SK-N-SH (cell line): ENCODE measurements around the gene EPM2A. TPM values are rescaled to one million over a fixed set of nuclear protein-coding genes. Genes with fewer than 3 reads are reported as not detected.

Source experiments
- CTCF ChIA-PET: fragments of 300-600, 350-600 bp; formaldehyde crosslinking; extraction: SDS; loops from one replicate; lab custom pipeline; 2021; lab: Yijun Ruan, JAX
- POLR2A ChIA-PET: fragments of 350-600 bp; sonication (Branson Sonifier 250); formaldehyde crosslinking; extraction: SDS; loops from one replicate; lab custom pipeline; 2020; ENCODE audit warnings: antibody characterized with exemption, inconsistent platforms; lab: Yijun Ruan, JAX
- DNase-seq: peaks from one replicate; pipeline ENCODE4 v3.0.0; 2012
- H2AFZ ChIP-seq: fragments of 200-600 bp; sonication (generic); 2 replicates; pipeline ENCODE4 v1.8.1; 2016; ENCODE audit warnings: antibody characterized with exemption, mild to moderate bottlenecking, low read depth
- H3F3A ChIP-seq: fragments of 200-600 bp; sonication (generic); replicated peaks from 2 replicates; pipeline ENCODE3; 2016; ENCODE audit warnings: antibody characterized with exemption, mild to moderate bottlenecking; ENCODE audit not compliant: insufficient read depth
- H3K27ac ChIP-seq, 2 experiments: fragments of 200-500 bp in 1 of 2; fragments of 200-600 bp in 1 of 2; sonication (Bioruptor generic) in 1 of 2; sonication (generic), shearing (Covaris generic) in 1 of 2; 2 replicates each; pipeline versions ENCODE4 v1.5.1 to v1.6.1; 2014 to 2016; ENCODE audit warnings: low read depth in 2 of 2, inconsistent platforms in 1 of 2, low read length in 1 of 2, mild to moderate bottlenecking in 1 of 2, mixed read lengths in 1 of 2
- H3K27me3 ChIP-seq: fragments of 200-600 bp; sonication (generic), shearing (Covaris generic); 2 replicates; pipeline ENCODE4 v1.6.1; 2016; ENCODE audit warnings: mixed run types; ENCODE audit not compliant: insufficient read depth
- H3K36me3 ChIP-seq, 2 experiments: fragments of 200-500 bp in 1 of 2; fragments of 200-600 bp in 1 of 2; sonication (Bioruptor generic) in 1 of 2; sonication (generic) in 1 of 2; replicated peaks in 1 of 2; 2 replicates each; pipeline versions ENCODE3 to v1.5.1; 2014 to 2016; ENCODE audit warnings: low read length in 1 of 2, mild to moderate bottlenecking in 1 of 2; ENCODE audit not compliant: insufficient read depth in 2 of 2, control insufficient read depth in 1 of 2
- H3K4me1 ChIP-seq, 2 experiments: fragments of 200-500 bp in 1 of 2; fragments of 200-600 bp in 1 of 2; sonication (Bioruptor generic) in 1 of 2; sonication (generic), shearing (Covaris generic) in 1 of 2; 2 replicates each; pipeline versions ENCODE4 v1.5.1 to v1.6.1; 2014 to 2016; ENCODE audit warnings: low read depth in 1 of 2, low read length in 1 of 2, mixed run types in 1 of 2; ENCODE audit not compliant: insufficient read depth in 2 of 2, control insufficient read depth in 1 of 2
- H3K4me2 ChIP-seq: fragments of 200-600 bp; sonication (generic), shearing (Covaris generic); 2 replicates; pipeline ENCODE4 v1.6.1; 2017; ENCODE audit warnings: mixed run types
- H3K4me3 ChIP-seq, 2 experiments: fragments of 200-500 bp in 1 of 2; fragments of 200-600 bp in 1 of 2; sonication (Bioruptor generic) in 1 of 2; sonication (generic), shearing (Covaris generic) in 1 of 2; 2 replicates each; pipeline versions ENCODE4 v1.5.1 to v1.8.1; 2014 to 2016; ENCODE audit warnings: low read depth in 2 of 2, inconsistent platforms in 1 of 2, low read length in 1 of 2, mild to moderate bottlenecking in 1 of 2, mixed read lengths in 1 of 2, moderate library complexity in 1 of 2
- H3K79me2 ChIP-seq: fragments of 200-600 bp; sonication (generic); 2 replicates; pipeline ENCODE4 v1.8.1; 2017; ENCODE audit warnings: mild to moderate bottlenecking; ENCODE audit not compliant: insufficient read depth
- H3K9ac ChIP-seq: fragments of 200-600 bp; sonication (generic); 2 replicates; pipeline ENCODE4 v1.6.1; 2017; ENCODE audit warnings: mixed run types
- H3K9me2 ChIP-seq: fragments of 200-600 bp; sonication (generic); 2 replicates; pipeline ENCODE4 v1.6.1; 2017; ENCODE audit warnings: mixed run types
- H3K9me3 ChIP-seq: fragments of 200-600 bp; sonication (generic); 2 replicates; pipeline ENCODE4 v1.6.1; 2017; ENCODE audit warnings: mixed run types, mild to moderate bottlenecking, moderate library complexity
- H4K20me1 ChIP-seq: fragments of 200-600 bp; sonication (generic); 2 replicates; pipeline ENCODE4 v1.6.1; 2017; ENCODE audit warnings: mild to moderate bottlenecking, mixed run types; ENCODE audit not compliant: insufficient read depth
- CHD2 ChIP-seq: fragments of 150-350 bp; IDR thresholded peaks from 2 replicates; pipeline ENCODE4 v1.6.1; 2018; ENCODE audit warnings: low read length; ENCODE audit not compliant: partially characterized antibody
- CTCF ChIP-seq: fragments of 200-600 bp; sonication (generic); IDR thresholded peaks from 2 replicates; pipeline ENCODE4 v1.6.1; 2017; ENCODE audit warnings: antibody characterized with exemption, mild to moderate bottlenecking, moderate library complexity
- ELF1 ChIP-seq: IDR thresholded peaks from 2 replicates; pipeline ENCODE4 v1.4.0; 2012
- FOSL2 ChIP-seq: IDR thresholded peaks from 2 replicates; pipeline ENCODE4 v1.4.0; 2012; ENCODE audit warnings: low read depth, mild to moderate bottlenecking, moderate library complexity, borderline replicate concordance
- GABPA ChIP-seq: IDR thresholded peaks from 2 replicates; pipeline ENCODE4 v1.4.0; 2012; ENCODE audit warnings: low read depth, mild to moderate bottlenecking
- IRF3 ChIP-seq: fragments of 150-350 bp; IDR thresholded peaks from 2 replicates; pipeline ENCODE4 v1.6.1; 2016; ENCODE audit warnings: mild to moderate bottlenecking, low read depth, low read length
- JUND ChIP-seq: IDR thresholded peaks from 2 replicates; pipeline ENCODE4 v1.4.0; 2012
- MXI1 ChIP-seq: IDR thresholded peaks from 2 replicates; pipeline ENCODE4 v1.6.1; 2012; ENCODE audit warnings: mild to moderate bottlenecking, low read depth, low read length, improper control_type of control experiment
- NRF1 ChIP-seq: IDR thresholded peaks from 2 replicates; pipeline ENCODE4 v1.6.1; 2012; ENCODE audit warnings: low read depth, mild to moderate bottlenecking, low read length
- POLR2AphosphoS5 ChIP-seq: IDR thresholded peaks from 2 replicates; pipeline ENCODE4 v1.6.1; 2012; ENCODE audit warnings: low read depth, low read length
- RAD21 ChIP-seq: IDR thresholded peaks from 2 replicates; pipeline ENCODE4 v1.6.1; 2012; ENCODE audit warnings: mild to moderate bottlenecking, low read length
- RCOR1 ChIP-seq: fragments of 150-350 bp; IDR thresholded peaks from 2 replicates; pipeline ENCODE4 v1.6.1; 2017; ENCODE audit warnings: antibody characterized with exemption, low read length
- REST ChIP-seq: IDR thresholded peaks from 2 replicates; pipeline ENCODE4 v1.6.1; 2012; ENCODE audit warnings: mild to moderate bottlenecking, low read depth, low read length, moderate library complexity
- RFX5 ChIP-seq: IDR thresholded peaks from 2 replicates; pipeline ENCODE4 v1.6.1; 2012; ENCODE audit warnings: mild to moderate bottlenecking, improper control_type of control experiment, low read length
- TAF1 ChIP-seq: IDR thresholded peaks from 2 replicates; pipeline ENCODE4 v1.6.1; 2012; ENCODE audit warnings: low read depth, mild to moderate bottlenecking, low read length, moderate library complexity, borderline replicate concordance
- TEAD4 ChIP-seq: IDR thresholded peaks from 2 replicates; pipeline ENCODE4 v1.4.0; 2012; ENCODE audit warnings: mild to moderate bottlenecking, borderline replicate concordance; ENCODE audit not compliant: insufficient read depth
- YY1 ChIP-seq: IDR thresholded peaks from 2 replicates; pipeline ENCODE4 v1.4.0; 2012; ENCODE audit warnings: low read depth, mild to moderate bottlenecking
- WGBS: methylation state at CpG from one replicate; pipeline ENCODE4 v1.1.6; 2017; ENCODE audit warnings: low lambda C conversion rate; 5-methylcytosine and 5-hydroxymethylcytosine counted together
- polyA plus RNA-seq, 3 experiments: library from polyadenylated mRNA; depleted of rRNA; stranded (reverse); fragments of >200 nt; gene quantifications; 2 replicates each; pipeline ENCODE4 v1.2.3, GENCODE V29; 2012

The EPM2A gene
- polyA plus RNA-seq, 1 of the 3 experiments (the other 2 are of a cell fraction): 2.7 TPM

GRCh38 chr6:145670311-145670710 is 65.0 kb downstream of the EPM2A start:
- peak overlapping the region; percentile 74; the same call in 1 of the 2 replicates for H2AFZ ChIP-seq
- H3K4me2 ChIP-seq: peak overlapping the region; percentile 30; the same call in 1 of the 2 replicates
- ChIA-PET POLR2A (no interaction called here), CTCF (interaction anchor here (1.1 kb wide), 1 partner anchor 33 kb away, joined by 3 read pairs; no protein-coding TSS in a partner anchor)
- no peaks in the 10 kb centered on the region for H3K79me2 ChIP-seq
- no peak for TF ChIP-seq ELF1
- no peak for TF ChIP-seq TAF1
- TF ChIP-seq NRF1: no peak
- TF ChIP-seq REST: no peak
- TF ChIP-seq JUND: no peak
- TF ChIP-seq CHD2: no peak
- TF ChIP-seq YY1: no peak
- no peak for TF ChIP-seq RCOR1
- H3K4me3 ChIP-seq: no peak overlapping the region
- H3K27me3 ChIP-seq: no peaks in the 10 kb centered on the region
- no peaks in the 10 kb centered on the region for H3K9me3 ChIP-seq
- H3K9me2 ChIP-seq: no peaks in the 10 kb centered on the region
- H3K27ac ChIP-seq: peak overlapping the region in 1 of 2 experiments; percentile 94; a peak in 3 of 4 replicates
- H3K9ac ChIP-seq: peak overlapping the region; percentile 27; the same call in 1 of the 2 replicates
- H4K20me1 ChIP-seq: no peaks in the 10 kb centered on the region
- DNase-seq: no peak
- peaks cover 0 to 6% of the 10 kb centered on the region in 2 experiments; a peak in 3 of 4 replicates for H3K4me1 ChIP-seq
- H3F3A ChIP-seq: peaks cover 21% of the 10 kb centered on the region
- WGBS: 78% methylated on average over 1 of the region's 1 CpG
- H3K36me3 ChIP-seq: no peaks in the 10 kb centered on the region

- Histone ChIP-seq H3K36me3 (no peaks in the 10 kb centered on the region), H4K20me1 (no peaks in the 10 kb centered on the region), H3K27me3 (no peaks in the 10 kb centered on the region), H3K9me2 (no peaks in the 10 kb centered on the region), H3K9ac (peak overlapping the region; percentile 41; the same call in 1 of the 2 replicates), H3F3A (peaks cover 21% of the 10 kb centered on the region), H3K4me2 (peak overlapping the region; percentile 30; the same call in 1 of the 2 replicates), H3K4me1 (peaks cover 0 to 6% of the 10 kb centered on the region in 2 experiments; a peak in 3 of 4 replicates), H3K9me3 (no peaks in the 10 kb centered on the region), H3K4me3 (no peak overlapping the region), H3K79me2 (no peaks in the 10 kb centered on the region), H2AFZ (peak overlapping the region; percentile 74; the same call in 1 of the 2 replicates), H3K27ac (peak overlapping the region; percentile 50 to 94; a peak in 3 of 4 replicates)
- CTCF ChIA-PET: interaction anchor here (0.9 kb wide), 1 partner anchor 34 kb away, joined by 3 read pairs; no protein-coding TSS in a partner anchor
- 19% methylated on average over 2 of the region's 2 CpGs for WGBS
- no peak for DNase-seq
- POLR2A ChIA-PET: no interaction called here
- no peak for TF ChIP-seq REST
- TF ChIP-seq ELF1: no peak
- no peak for TF ChIP-seq CTCF
- no peak for TF ChIP-seq IRF3
- 0 out of 2 replicates have a peak, but pooled peaks have one; percentile 13 for TF ChIP-seq POLR2AphosphoS5
- TF ChIP-seq YY1: no peak
- no peak for TF ChIP-seq MXI1
- TF ChIP-seq GABPA: no peak
- peak; percentile 73; the same call in 1 of the 2 replicates for TF ChIP-seq FOSL2
- TF ChIP-seq RFX5: no peak
- peak; percentile 59; the same call in 1 of the 2 replicates for TF ChIP-seq TEAD4
- no peak for TF ChIP-seq RAD21
- TF ChIP-seq NRF1: no peak
These were observed 65.7 kb downstream of the EPM2A start for GRCh38 chr6:145669627-145670034.
